Activated T-helper 2 cell treated with anti-CD3 and anti-CD28 coated beads, Interferon-gamma antibody, Interleukin-2, Interleukin-4, amounts not matched to agents 10 μg/mL and 5 μg/mL and 100 μg/mL, durations not matched to agents 14 hours and 24 hours and 36 hours (primary cell): Measurements from ENCODE around the gene MND1. TPM values are rescaled to one million over a fixed set of nuclear protein-coding genes. Genes with fewer than 3 reads are reported as not detected.
"Not testable (repeated sequence)": the region's sequence is repeated elsewhere in the genome, so short reads cannot be mapped to it uniquely, and the experiment has no call there.

Source experiments
- DNase-seq: peaks from one replicate; pipeline ENCODE4 v3.0.0; 2021; ENCODE audit warnings: low spot score
- H3K27ac Mint-ChIP-seq: one replicate; pipeline ENCODE4 v1.8.0; 2021; ENCODE audit warnings: mixed read lengths
- H3K27me3 Mint-ChIP-seq: one replicate; pipeline ENCODE4 v1.8.0; 2021; ENCODE audit warnings: low read depth, mixed read lengths
- H3K36me3 Mint-ChIP-seq: one replicate; pipeline ENCODE4 v1.8.0; 2021; ENCODE audit warnings: low read depth, mixed read lengths
- H3K4me1 Mint-ChIP-seq: one replicate; pipeline ENCODE4 v1.8.0; 2021; ENCODE audit warnings: low read depth, mixed read lengths
- H3K4me3 Mint-ChIP-seq: one replicate; pipeline ENCODE4 v1.8.0; 2021; ENCODE audit warnings: low read depth, mild to moderate bottlenecking, moderate library complexity, mixed read lengths
- H3K9me3 Mint-ChIP-seq: one replicate; pipeline ENCODE4 v1.8.0; 2021; ENCODE audit warnings: mixed read lengths
- intact Hi-C: fragments of 100-400 bp; cut with micrococcal nuclease; formaldehyde crosslinking; loops from one replicate; pipeline ENCODE4 v1.15.1; 2023
- total RNA-seq: library from RNA; stranded (reverse); gene quantifications from 2 replicates; pipeline ENCODE4 v1.2.3, GENCODE V29; 2022

The MND1 gene
- total RNA-seq, 1 donor from 2014 or later, result 15.4 TPM

DNA sequence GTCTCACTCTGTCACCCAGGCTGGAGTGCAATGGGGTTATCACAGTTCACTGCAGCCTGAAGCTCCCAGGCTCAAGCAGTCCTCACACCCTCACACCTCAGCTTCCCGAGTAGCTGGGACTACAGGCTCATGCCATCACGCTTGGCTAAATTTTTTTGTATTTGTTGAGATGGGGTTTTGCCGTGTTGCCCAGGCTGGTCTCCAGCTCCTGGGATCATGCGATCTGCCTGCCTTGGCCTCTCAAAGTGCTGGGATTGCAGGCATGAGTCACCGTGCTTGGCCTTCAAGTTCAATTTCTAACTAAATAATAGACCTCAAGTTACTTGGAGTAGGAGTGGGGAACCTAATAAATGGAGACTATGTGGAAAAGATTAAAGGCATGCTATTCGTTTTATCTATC is 48.9 kb downstream of the MND1 start:
- H3K27ac Mint-ChIP-seq, result no peak overlapping the region
- no peak overlapping the region for H3K4me3 Mint-ChIP-seq
- no peaks in the 10 kb centered on the region for H3K9me3 Mint-ChIP-seq
- H3K27me3 Mint-ChIP-seq, result no peaks in the 10 kb centered on the region
- no peak for DNase-seq
- peaks cover 19% of the 10 kb centered on the region for H3K36me3 Mint-ChIP-seq
- intact Hi-C loops, result no loop called here
- H3K4me1 Mint-ChIP-seq, result peaks cover 7% of the 10 kb centered on the region

DNA sequence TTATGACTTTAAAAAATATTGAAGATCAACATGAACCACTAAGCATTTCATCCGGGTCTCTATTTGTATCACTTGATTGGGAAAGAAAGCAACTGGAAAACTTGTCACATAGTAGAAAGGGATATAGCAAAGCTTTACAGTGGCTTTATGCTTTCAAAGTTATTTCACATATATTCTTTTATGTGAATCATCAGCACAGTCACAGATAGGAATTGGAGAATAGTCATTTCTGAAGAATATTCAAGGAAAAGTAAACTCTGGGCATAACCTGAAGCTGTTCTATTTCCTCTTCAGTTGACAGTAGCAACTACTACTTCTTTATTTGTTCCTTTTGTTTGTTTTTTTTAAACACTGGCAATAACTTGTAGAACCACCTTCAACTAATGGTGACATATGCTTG is 50.5 kb downstream of the MND1 start:
- Mint-ChIP-seq H3K9me3 (no peaks in the 10 kb centered on the region), H3K27me3 (no peaks in the 10 kb centered on the region), H3K36me3 (peaks cover 19% of the 10 kb centered on the region), H3K4me1 (peaks cover 7% of the 10 kb centered on the region), H3K27ac (no peak overlapping the region), H3K4me3 (no peak overlapping the region)
- intact Hi-C loops, result no loop called here
- DNase-seq, result no peak

DNA sequence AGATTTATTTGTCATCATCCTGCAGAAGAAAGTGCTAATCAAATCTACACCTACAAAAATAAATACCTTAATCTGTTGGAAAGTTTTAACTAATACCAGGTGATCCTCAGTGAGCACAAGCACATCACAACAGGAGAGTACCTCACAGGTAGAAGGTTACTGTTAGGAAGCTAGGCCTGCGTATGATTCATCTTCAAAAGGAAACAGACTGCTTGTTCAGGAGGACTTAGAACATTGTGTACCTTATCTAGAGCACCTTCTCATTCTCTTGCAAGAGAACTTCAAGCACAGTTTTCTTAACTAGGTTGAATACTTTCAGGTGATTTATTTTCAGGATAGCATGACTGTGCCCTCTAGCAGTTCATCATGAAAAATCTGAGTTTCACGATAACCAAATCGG is 54.2 kb downstream of the MND1 start:
- intact Hi-C loops, result no loop called here
- Mint-ChIP-seq H3K27me3 (no peaks in the 10 kb centered on the region), H3K4me1 (peaks cover 7% of the 10 kb centered on the region), H3K4me3 (no peak overlapping the region), H3K27ac (no peak overlapping the region), H3K36me3 (peaks cover 16% of the 10 kb centered on the region), H3K9me3 (no peaks in the 10 kb centered on the region)
- DNase-seq, result no peak

DNA sequence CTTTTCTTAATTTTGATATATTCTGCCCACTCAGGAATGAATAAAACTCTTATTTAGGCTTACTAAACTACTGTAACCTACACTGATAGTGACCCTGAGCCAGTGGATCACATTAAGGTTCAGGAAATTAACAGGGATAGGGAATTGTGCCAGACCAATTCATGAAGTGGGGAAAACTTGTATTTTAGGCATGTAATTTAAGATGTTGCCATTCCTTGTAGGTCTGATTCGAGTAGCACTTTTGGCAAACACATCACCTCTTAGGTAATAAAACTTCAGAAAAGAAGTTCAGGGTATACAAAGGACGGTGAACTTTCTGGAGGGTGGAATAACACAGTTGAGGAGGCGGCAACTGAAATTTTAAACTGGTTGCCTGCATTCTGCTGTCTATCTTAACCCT is 54.9 kb downstream of the MND1 start:
- no peak for DNase-seq
- no peak overlapping the region for H3K27ac Mint-ChIP-seq
- intact Hi-C loops, result no loop called here
- H3K27me3 Mint-ChIP-seq, result no peaks in the 10 kb centered on the region
- no peak overlapping the region for H3K4me3 Mint-ChIP-seq
- H3K9me3 Mint-ChIP-seq, result no peaks in the 10 kb centered on the region
- H3K4me1 Mint-ChIP-seq, result peaks cover 7% of the 10 kb centered on the region
- peaks cover 12% of the 10 kb centered on the region for H3K36me3 Mint-ChIP-seq

DNA sequence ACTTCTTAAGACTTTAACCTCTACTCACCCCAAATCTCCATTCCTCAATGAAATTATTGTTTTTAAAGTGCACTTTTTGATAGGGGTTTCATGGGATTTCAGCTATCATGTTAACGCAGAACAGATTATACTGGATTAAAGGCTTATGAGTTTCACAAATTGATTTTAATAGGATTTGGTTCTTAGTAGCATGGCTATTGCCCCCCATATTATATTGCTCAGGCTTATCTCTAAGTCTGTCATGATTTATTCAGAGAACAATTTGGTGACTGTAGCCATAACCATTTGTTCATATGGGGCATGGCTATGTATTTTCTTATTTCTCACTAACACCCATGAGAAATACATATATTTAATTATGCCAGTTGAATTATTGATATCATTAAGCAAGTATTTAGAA is 57.0 kb downstream of the MND1 start:
- no peak overlapping the region for H3K27ac Mint-ChIP-seq
- peaks cover 20% of the 10 kb centered on the region for H3K36me3 Mint-ChIP-seq
- no peak for DNase-seq
- no peak overlapping the region for H3K4me3 Mint-ChIP-seq
- no peaks in the 10 kb centered on the region for H3K27me3 Mint-ChIP-seq
- no peaks in the 10 kb centered on the region for H3K4me1 Mint-ChIP-seq
- intact Hi-C loops, result no loop called here
- no peaks in the 10 kb centered on the region for H3K9me3 Mint-ChIP-seq

DNA sequence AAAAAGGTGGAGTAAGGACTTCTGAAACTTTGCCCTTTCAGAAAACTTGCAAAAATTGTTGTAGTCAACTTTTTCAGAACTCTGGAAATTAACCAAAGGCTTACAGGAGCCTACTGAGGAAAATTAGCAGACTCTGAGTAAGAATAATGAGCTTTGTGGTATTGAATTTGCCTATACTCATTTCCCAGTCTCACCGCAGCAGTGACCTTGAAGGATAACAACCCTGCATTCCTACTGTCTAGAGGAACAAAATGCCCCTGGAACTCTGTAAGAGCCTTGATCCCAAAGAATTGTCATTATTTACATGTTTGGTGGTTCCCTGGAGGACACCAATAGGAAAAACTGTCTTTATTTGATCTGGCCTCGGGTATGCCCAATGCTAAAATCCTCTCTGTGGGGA is 57.9 kb downstream of the MND1 start:
- Mint-ChIP-seq H3K4me3 (no peak overlapping the region), H3K36me3 (peaks cover 25% of the 10 kb centered on the region), H3K4me1 (no peaks in the 10 kb centered on the region), H3K27me3 (no peaks in the 10 kb centered on the region), H3K27ac (no peak overlapping the region), H3K9me3 (no peaks in the 10 kb centered on the region)
- DNase-seq, result no peak
- intact Hi-C loops, result no loop called here

DNA sequence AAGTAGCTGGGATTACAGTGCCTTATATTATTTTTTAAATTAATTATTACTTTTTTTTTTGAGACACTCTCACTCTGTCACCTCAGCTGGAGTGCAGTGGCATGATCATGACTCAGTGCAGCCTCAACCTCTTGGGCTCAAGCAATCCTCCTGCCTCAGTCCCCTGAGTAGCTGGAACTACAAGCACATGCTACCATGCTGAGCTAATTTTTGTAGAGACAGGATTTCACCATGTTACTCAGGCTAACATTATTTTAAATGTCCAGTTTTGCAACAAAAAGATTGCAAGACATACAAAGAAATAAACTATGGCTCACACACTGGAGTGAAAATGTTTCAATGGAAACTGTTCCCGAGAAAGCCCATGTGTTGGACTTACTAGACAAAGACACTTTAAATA is 59.2 kb downstream of the MND1 start:
- H3K27ac Mint-ChIP-seq, result no peak overlapping the region
- no peaks in the 10 kb centered on the region for H3K27me3 Mint-ChIP-seq
- no peaks in the 10 kb centered on the region for H3K9me3 Mint-ChIP-seq
- no peak overlapping the region for H3K4me3 Mint-ChIP-seq
- no peaks in the 10 kb centered on the region for H3K4me1 Mint-ChIP-seq
- H3K36me3 Mint-ChIP-seq, result peaks cover 28% of the 10 kb centered on the region
- intact Hi-C loops, result no loop called here
- DNase-seq, result no peak

DNA sequence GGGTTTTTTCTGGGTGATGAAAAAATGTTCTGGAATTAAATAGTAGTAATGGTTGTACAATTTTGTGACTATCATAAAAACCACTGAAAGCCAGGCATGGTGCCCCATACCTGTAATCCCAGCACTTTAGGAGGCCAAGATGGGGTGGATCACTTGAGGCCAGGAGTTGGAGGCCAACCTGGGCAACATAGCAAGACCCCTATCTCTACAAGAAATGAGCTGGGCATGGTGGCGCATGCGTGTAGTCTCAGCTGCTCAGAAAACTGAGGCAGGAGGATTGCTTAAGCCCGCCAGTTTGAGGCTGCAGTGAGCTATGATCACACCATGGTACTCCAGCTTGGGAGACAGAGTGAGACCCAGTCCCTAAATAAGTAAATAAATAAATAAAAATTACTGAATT is 63.4 kb downstream of the MND1 start:
- Mint-ChIP-seq H3K36me3 (peaks cover 28% of the 10 kb centered on the region), H3K27me3 (no peaks in the 10 kb centered on the region), H3K4me3 (no peak overlapping the region), H3K4me1 (peaks cover 7% of the 10 kb centered on the region), H3K9me3 (no peaks in the 10 kb centered on the region), H3K27ac (no peak overlapping the region)
- intact Hi-C loops, result no loop called here
- no peak for DNase-seq

DNA sequence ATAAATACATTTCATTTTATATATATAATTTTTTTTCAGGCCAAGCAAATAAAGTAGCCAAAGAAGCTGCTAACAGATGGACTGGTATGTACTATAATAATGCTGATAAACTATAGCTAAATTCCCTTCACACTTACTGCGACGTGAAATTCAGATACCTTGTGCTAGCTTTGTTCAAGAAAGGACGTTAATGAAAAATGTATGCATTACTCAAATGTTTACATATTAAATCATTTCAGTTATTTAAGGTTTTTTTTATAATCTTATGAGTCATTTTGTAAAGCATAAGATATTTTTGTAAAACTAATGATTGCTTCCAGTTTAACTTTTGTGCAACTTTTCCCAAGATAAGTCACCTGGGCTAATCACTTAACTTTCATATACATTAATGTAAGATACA is 64.4 kb downstream of the MND1 start:
- H3K27me3 Mint-ChIP-seq, result no peaks in the 10 kb centered on the region
- H3K9me3 Mint-ChIP-seq, result no peaks in the 10 kb centered on the region
- intact Hi-C loops, result no loop called here
- H3K4me1 Mint-ChIP-seq, result peaks cover 7% of the 10 kb centered on the region
- no peak overlapping the region for H3K27ac Mint-ChIP-seq
- DNase-seq, result no peak
- H3K36me3 Mint-ChIP-seq, result peaks cover 34% of the 10 kb centered on the region
- H3K4me3 Mint-ChIP-seq, result no peak overlapping the region

DNA sequence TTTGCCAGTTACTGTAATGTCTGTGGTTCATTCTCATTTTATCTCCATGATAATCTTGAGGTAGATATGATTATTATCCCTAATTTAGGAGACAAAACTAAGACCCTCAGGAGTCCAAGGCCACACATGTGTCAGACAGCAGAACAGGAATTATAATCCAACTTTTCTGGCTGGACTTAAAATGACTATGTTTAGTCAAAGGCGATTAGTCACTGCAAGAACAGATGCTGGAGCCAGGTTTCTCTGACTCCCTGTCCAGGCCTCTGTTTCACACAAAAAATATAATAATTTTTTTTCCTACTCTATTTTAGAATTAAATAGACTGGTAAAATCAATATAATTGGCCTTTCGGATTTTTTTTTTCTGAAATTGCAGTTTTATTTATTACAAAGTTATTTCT is 64.9 kb downstream of the MND1 start:
- intact Hi-C loops, result no loop called here
- Mint-ChIP-seq H3K27me3 (no peaks in the 10 kb centered on the region), H3K9me3 (no peaks in the 10 kb centered on the region), H3K27ac (no peak overlapping the region), H3K36me3 (peaks cover 34% of the 10 kb centered on the region), H3K4me3 (no peak overlapping the region), H3K4me1 (peaks cover 7% of the 10 kb centered on the region)
- no peak for DNase-seq

DNA sequence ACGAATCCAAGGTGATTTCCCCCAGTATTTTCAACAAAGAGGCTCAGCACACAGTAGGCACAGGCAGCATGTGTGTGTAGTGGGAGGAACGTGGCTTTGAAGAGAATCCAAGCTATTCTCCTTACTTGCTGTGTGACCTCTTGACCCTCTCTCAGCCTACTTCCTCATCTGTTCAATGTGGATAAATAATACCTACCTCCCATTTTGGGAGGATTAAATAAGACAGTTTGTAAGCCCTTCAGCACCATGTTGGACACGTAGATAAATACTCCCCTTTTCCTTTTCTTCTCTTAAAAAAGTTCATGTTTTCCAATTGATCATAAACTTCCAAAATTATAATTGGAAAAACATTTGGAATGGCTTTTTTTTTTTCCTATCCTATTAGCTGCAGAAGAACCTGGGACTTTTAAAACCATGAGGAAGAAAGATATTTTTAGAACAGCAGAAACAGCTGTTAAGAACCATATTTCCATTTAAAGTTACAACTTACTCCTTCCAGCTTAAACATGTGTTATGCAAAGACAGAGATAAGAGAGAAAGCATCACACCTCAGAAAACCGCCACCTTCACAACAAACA is 65.5 kb downstream of the MND1 start:
- no peak overlapping the region for H3K4me3 Mint-ChIP-seq
- peaks cover 7% of the 10 kb centered on the region for H3K4me1 Mint-ChIP-seq
- H3K27ac Mint-ChIP-seq, result no peak overlapping the region
- H3K36me3 Mint-ChIP-seq, result peaks cover 32% of the 10 kb centered on the region
- no peaks in the 10 kb centered on the region for H3K9me3 Mint-ChIP-seq
- DNase-seq, result no peak
- H3K27me3 Mint-ChIP-seq, result no peaks in the 10 kb centered on the region
- intact Hi-C loops, result no loop called here

DNA sequence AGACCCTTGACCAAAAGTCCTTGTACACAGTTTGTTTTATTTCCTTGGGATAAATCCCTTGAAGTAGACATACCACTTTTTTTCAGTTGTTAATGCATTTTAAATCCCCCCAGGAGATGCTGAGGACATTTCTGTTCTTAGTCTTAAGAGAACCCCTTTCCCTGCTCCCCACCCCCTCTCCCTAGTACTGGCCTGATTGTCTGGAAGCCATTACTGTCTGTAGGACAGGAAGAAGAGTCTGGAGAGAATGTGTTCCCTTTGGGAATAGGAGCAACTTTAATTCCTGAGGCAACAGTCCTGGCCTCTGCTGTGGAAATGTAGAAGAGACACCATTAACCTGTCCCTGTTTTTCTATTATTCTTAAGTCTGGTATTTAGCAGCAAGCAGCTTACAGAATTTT is 69.4 kb downstream of the MND1 start:
- Mint-ChIP-seq H3K36me3 (peaks cover 16% of the 10 kb centered on the region), H3K9me3 (no peaks in the 10 kb centered on the region), H3K27ac (no peak overlapping the region), H3K4me1 (peaks cover 12% of the 10 kb centered on the region), H3K4me3 (no peak overlapping the region), H3K27me3 (no peaks in the 10 kb centered on the region)
- intact Hi-C loops, result no loop called here
- no peak for DNase-seq

DNA sequence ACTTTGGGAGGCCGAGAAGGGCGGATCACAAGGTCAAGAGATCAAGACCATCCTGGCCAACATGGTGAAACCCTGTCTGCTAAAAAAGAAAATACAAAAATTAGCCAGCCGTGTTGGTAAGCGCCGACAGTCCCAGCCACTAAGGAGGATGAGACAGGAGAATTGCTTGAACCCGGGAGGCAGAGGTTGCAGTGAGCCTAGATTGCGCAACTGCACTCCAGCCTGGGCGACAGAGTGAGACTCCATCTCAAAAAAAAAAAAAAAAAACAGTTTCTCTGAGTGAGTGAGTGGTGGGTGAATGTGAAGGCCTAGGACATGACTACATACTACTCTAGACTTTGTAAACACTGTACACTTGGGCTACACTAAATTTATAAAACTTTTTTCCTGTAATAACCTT is 72.0 kb downstream of the MND1 start:
- H3K27ac Mint-ChIP-seq, intact Hi-C loops, H3K27me3 Mint-ChIP-seq, H3K9me3 Mint-ChIP-seq, DNase-seq, H3K4me3 Mint-ChIP-seq: not testable (repeated sequence)
- H3K36me3 Mint-ChIP-seq, result peaks cover 11% of the 10 kb centered on the region
- H3K4me1 Mint-ChIP-seq, result peaks cover 31% of the 10 kb centered on the region

DNA sequence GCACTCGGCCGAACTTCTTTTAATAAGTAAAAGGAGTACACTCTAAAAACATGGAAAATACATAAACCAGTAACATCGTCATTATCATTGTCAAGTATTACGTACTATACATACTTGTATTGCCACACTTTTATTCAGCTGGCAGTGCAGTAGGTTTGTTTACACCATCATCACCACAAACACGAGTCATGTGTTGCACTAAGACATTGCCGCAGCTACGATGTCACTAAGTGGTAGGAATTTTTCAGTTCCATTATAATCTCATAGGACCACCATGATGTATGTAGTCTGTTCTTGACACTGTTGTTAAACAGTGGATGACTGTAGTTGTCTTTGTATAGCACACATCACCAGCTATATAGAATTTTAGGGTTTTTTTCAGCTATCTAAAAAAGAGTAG is 73.6 kb downstream of the MND1 start:
- Mint-ChIP-seq H3K27ac (no peak overlapping the region), H3K27me3 (no peaks in the 10 kb centered on the region), H3K4me3 (no peak overlapping the region), H3K9me3 (no peaks in the 10 kb centered on the region), H3K36me3 (peaks cover 7% of the 10 kb centered on the region), H3K4me1 (peaks cover 38% of the 10 kb centered on the region)
- intact Hi-C loops, result no loop called here
- no peak for DNase-seq
